NCI-H2081 treated with DMSO at 0.1 percent for 48 hours (cell line): Measurements from ENCODE around the gene UBALD2.
"Not testable (repeated sequence)": the region's sequence is repeated elsewhere in the genome, so short reads cannot be mapped to it uniquely, and the experiment has no call there.

Experiments
- DNase-seq: peaks from one replicate; lab custom pipeline; 2025; lab: John Stamatoyannopoulos, UW

Gene UBALD2

DNA sequence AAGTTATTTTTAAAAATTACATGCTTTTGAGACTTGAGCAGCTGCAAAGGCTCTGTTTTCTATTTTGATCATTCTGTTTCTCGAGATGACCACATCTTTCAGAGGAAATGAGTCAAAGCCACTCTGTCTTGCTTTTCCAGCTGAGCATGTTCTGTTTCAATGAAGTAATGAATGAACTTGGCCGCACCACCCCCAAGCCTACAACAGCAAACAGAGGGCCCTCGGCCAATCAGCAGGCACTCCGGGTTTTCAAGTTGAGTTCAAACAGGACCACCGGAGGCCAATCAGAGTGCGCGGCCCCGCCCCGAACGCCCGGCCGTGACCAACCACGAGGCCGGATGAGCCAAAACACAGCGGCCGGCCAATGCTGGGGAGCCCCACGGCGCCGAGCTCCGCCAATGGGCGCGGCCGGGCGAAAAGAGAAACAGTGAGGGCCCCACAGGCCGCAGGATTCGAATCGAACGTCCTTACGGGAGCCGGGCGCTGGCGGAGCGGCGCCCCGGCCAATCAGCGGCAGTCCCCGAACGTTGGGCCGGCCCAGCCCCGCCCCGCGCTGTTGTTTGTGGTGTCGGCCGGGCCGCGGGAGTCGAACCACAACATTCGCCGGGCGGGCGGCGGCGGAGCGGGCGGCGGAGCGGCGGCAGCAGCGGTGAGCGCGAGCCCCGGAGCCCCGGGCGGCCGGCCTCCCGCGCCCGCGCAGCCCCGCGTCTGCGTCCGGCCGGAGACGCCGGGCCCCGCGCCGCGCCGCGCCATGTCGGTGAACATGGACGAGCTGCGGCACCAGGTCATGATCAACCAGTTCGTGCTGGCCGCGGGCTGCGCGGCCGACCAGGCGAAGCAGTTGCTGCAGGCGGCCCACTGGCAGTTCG lies at the start of gene UBALD2:
Gene UBALD2 (plus strand): TSS at position 594 of the 869 bp plus-strand sequence. CDS start 158 bp downstream, at position 752.
- peak; percentile 98 for DNase-seq

DNA sequence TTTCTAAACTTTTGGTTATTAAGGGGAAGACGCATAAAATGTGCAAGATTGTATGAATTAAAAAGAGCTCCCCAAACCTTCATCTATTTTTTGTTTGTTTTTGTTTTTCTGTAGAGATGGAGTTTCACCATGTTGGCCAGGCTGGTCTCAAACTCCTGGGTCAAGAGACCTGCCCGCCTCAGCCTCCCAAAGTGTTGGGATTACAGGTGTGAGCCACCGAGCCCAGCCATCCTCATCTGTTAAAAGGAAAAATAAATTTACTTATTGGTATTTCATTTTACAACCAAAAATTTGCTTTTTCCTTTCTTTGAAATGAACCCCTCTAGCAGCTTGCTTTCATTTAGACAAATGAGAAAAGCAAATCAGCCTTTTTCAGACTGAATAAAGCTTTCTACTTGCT lies 48.1 kb upstream of the UBALD2 start:
- DNase-seq = no peak

DNA sequence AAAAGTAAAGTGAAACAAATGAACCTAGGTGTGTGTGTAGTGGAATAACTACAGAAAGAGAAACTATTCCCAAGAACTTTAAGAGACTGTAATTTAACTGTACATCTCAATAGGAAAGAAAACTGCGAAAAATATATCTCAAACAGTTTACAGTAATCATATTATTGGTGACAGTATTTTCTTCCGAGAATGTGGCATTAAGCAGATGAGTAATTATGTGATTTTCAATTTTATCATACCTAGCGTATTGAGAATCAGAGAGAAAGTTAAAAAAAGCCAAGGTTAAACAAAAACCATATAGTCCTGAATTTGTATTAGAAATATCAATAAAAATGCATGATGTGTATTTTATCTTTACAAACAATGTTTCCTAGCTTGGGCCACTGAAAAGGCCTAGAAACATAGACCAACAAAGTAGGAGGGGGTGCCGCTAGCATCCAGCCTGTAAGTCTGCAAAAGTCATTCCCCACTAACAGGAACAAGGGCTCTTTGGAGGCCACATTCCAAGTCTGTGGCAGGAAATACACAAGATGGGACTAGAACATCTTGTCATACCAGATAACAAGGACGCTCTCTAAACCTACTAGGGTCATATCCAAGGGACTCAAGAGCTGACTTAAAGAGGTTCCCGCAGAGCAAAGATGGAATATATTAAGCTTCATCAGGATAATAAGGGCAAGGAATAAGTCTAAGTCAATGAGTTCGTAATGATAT lies 45.3 kb upstream of the UBALD2 start:
- no peak for DNase-seq

DNA sequence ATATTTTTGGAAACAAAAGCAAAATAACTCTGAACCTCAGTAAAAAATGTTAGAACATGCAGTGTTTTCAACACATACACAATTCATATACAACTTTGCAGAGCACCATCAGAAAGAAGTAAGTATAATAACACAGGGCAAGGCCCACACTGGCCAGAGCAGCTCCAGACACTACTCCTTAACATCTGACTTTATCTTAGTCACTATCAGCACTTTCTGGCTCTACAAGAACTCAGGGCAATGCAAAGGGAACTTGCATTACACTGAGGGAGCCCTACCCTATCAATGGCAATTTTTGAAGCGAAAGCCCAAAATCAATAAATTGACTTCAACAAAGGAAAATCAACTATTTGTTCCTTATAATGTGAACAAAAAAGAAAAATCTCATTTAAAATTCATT lies 41.3 kb upstream of the UBALD2 start:
- no peak for DNase-seq

DNA sequence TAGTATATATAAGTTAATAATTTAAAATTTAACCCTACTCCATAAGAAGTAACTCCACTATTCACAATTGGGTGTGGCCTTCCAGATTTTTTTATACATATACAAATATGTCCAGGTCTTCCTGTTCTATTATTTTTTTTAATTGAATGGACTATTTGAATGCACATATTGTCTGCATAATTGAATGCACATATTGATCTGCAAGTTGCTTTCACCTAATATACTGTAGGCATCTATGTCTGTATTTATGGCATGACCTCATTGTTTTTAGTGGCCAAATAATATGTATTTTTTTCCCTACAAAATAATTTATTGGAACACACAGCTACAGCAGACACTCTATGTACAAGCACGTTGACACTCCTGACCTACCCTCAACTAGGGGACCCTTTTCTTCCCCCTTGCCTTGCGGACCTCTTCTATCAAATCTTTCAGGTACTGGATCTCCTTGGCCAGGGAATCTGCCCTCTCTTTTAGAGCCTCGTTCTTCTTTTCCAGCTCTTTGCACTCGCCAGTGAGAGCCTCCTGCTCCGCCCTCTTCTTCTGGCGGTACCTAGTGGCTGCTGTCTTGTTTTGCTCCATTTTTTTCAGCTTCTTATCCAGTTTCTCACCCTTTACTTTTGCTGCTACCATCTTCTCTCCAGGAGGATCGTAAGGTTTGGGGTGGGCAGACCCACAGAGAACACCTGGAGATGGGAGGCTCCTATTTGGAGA lies 39.6 kb upstream of the UBALD2 start:
- not testable (repeated sequence) for DNase-seq

DNA sequence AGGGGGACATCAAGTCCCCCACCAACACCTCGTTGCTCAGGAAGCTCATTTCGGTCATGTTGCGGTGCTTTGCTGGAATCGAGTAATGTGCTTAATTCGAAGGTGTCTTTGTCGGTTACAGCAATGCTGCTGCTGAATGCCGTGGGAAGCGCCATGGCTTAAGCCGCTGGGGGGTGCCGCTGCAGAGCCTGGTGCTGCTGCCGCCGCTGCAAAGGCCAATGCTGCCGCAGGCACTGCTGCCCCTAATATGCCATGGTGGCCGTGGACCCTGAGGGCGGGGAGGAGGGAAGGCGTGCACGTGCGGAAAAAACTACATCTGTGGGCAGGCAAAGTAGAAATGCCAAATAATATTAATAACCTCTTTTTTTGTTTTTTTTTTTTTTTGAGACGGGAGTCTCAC lies 38.4 kb upstream of the UBALD2 start:
- not testable (repeated sequence) for DNase-seq

DNA sequence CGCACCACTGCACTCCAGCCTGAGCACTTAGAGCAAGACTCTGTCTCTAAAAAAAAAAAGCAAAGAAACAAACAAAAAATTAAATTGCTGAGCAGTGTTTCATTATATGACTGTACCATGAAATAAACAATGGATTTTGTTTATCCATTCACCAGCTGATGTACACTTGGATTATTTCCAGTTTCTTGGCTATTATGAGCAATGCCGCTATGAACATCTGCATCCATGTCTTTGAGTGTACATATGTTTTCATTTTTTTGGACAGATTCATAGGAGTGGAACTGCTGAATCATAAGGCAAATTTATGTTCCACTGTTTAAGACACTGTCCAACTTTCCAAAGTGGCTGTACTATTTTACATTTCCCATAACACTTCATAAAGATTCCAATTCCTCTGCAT lies 32.8 kb upstream of the UBALD2 start:
- DNase-seq = no peak

DNA sequence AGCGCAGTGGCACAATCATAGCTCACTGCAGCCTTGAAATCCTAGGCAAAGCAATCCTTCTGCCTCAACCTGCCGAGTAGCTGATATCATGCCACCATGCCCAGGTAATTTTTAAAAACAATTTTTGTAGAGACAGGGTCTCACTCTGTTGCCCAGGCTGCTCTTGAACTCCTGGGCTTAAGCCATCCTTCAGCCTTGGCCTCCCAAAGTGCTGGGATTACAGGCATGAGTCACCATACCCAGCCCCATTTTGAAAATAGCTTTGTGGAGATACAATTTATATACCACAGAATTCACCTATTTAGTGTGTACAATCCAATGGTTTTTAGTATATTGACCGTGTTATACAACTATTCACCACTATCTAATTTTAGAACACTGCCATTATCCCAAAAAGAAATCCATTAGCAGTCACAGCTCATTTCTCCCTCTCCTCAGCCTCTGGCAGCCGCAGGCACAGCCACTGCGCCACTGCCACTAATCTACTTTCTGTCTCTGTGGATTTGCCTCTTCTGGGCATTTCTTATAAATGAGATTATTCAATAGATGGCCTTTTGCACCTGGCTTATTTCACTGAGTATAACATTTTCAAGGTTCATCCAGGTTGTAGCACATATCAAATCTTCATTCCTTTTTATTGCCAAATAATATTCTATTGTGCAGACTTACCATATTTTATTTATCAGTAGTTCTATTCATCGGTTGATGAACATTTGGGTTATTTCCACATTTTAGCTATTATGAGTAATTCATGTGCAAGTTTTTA lies 31.4 kb upstream of the UBALD2 start:
- no peak for DNase-seq

DNA sequence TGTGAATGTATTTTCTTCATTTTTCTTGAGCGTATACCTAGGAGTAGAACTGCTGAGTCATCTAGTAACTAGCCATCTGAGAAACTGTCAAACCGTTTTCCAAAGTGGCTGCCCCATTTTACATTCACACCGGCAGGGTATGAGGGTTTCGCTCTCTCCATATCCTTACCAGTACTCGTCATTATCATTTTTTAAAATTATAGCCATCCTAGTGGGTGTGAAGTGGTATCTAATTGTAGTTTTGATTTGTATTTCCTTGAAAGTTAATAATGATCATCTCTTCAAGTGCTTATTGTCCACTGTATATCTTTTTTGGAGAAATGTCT lies 30.8 kb upstream of the UBALD2 start:
- DNase-seq = no peak

DNA sequence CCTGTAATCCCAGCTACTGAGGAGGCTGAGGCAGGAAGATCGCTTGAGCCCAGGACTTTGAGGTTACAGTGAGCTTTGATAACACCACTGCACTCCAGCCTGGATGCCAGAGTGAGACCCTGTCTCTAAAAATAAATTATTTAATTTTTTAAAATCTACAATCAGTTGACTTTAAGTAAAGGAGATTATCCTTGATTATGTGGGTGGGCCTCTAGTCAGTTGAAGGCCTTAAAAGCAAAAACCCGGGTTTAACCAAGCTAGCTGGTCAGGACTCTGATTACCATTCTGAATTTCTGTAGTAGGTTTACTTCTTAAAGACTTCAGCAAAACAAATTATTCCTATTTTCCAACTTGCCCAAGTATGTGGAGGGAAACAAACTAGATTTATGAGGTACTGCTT lies 29.3 kb upstream of the UBALD2 start:
- no peak for DNase-seq

DNA sequence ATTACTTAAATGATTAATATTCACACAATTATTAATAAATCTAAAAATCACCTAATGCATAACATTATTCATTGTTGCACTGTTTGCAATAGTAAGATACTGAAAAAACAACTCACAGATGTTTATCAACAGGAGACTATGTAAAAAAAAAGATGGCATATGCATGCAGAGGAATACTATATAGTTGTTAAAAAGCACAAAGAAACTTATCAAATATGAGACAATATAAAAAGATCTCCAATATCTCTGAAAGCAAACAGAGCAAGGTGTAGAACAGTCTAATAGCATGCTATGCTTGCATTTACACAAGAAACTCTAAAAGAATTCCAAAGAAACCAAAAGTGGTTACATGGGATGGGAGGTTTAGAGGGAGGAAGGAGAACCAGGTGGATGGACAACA lies 28.5 kb upstream of the UBALD2 start:
- no peak for DNase-seq

DNA sequence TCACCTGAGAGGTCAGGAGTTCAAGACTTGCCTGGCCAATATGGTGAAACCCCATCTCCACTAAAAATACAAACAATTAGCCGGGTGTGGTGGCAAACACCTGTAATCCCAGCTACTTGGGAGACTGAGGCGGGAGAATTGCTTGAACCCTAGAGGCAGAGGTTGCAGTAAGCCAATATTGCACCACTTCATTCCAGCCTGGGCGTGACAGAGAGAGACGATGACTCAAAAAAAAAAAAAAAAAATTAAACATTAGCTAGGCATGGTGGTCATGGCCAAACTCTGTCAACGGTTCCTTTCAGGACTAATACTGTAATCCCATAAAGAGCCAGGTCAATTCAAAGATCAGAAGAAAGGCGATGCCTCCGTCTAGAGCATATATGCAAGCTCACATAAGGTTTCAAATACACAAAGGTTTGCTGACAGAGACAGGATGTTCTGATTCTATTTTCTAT lies 27.3 kb upstream of the UBALD2 start:
- no peak for DNase-seq

DNA sequence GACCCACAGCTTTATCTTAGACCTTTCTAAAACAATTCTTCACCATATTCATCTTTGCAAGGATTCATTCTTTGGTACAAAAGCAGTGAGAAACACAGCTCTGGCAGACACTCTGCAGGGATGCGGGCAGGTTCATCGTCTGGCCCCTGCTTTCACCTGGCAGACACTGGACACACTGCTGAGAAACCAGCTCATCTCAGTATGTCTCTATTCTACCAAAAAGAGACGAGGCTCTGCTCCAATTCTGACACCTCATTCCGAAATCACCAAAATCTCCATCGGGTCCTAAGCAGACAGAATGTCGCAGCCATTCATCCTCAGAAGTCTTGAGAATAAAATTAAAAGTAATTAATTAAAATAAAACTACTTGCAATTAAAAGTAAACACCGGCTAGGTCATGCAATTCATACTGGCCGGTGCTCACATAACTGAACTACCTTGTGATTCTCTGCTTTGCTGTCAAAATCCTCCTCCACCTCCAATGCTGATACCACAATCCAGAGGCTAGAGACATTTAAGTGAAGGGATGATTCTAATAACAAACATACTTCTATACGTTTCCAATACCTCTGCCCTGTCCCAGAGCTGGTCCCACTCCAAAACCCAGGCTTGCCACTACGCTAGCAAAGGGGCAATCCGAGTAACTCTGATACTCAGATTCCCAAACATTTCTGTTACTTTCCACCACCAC lies 26.2 kb upstream of the UBALD2 start:
- no peak for DNase-seq

DNA sequence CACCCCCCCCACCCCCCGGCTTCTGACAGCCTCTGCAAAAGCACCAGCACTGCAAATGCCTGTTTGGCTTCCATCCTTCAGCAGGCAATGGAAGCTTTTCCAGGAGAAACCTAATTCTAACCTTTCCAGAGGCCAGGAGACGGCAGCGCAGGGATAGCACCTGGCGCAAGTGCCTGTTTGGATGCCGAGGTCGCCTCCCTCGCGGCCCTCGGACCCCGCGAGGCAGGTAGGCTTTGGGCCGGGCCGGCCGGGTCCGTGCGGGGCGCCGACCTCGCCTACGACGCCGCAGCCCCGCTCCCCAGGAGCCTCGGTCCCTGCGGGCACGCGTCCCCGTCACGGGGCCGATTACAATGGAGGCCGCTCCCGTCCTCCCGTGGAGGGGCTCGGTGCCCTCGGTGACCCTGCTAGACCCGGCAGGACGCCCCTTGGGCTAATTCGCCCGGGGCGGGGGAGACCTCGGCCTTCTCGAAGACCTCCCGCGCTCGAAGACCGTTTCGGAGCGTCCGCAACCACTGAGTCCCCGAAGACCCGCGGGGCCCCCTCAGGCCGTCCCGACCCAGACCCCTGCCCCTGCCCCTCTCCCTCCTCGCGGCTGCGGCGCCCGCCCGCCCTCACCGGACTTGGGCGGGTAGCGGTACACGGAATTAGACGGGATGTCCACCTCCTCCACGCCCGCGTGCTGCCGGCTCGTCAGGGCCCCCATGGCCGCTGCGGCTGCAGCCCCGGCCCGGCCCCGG lies 25.4 kb upstream of the UBALD2 start:
- no peak for DNase-seq

DNA sequence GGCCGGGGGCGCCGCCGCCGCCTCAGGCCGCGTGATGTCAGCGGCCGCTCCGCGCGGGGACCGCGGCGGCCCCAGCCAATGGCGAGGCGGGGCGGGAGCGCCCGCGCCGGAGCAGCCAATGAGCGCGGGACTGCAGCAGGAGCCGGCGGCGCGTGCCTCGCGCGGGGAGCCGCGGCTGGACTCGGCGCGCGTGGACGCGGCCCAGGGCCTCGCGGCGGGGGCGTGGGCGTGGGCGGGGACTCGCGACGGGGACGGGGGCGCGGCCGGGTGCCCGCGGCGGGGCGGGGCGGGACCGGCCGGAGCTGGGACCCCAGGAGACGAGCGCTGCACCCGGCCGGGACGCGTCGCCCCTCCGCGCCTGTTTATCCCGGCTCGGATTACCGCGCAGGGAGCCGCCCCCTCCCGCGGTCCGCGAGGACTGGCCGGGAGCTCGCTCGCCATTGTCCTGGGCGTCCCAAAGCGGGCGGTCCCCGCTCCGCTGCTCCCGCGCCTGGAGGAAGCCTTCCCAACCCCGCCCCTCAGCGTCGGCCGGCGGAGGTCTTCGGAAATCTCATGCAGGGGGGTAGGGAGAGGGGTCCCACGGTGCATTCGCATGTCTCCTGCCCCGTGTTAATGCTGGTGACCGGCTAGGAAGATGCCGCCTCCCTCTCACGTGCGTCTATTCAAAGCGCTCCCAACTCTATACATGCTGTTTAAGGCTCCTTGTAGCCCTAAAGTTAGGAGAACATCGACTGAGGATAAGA lies 24.5 kb upstream of the UBALD2 start, which contains the start of gene RNF157:
Gene RNF157 (minus strand): TSS at position 33 of the 743 bp plus-strand sequence. CDS start 253 bp downstream, outside the sequence.
- DNase-seq = no peak

DNA sequence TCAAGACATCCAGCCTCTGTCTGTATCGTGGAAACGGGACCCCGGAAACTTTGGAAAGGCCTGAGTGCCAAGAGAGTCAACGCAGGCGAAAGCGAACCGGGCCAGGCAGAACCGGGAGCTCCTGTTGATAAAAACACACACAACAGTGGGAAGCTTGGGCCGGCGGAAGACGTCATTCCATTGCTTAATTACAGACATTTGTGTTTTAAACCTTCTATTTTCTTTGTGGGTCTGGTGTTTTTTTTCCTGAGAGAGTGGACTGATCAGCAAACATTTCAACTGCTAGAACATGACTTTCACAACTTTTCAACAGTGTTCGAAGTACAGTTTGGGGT lies 24.0 kb upstream of the UBALD2 start:
- DNase-seq = no peak

DNA sequence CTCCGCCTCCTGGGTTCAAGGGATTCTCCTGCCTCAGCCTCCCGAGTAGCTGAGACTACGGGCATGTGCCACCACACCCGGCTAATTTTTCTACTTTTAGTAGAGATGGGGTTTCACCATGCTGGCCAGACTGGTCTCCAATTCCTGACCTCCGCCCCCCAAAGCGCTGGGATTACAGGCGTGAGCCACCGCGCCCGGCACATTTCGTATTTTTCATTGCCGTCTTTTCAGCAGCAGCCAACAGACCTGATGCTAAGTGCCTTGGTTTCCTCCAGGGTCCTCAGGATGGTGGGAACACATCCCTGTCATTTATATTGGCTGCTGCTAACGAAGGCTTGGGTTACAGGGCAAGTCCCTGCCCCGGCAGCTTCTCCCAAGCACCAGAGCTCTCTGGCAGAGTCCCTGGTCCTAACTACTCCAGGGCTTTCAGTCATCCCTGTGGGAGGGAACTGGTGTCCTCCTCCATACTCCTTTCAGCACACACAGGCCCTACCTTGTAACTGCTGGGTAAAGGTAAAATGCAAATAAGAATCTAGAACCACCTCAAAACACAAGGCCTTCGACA lies 23.4 kb upstream of the UBALD2 start:
- no peak for DNase-seq

DNA sequence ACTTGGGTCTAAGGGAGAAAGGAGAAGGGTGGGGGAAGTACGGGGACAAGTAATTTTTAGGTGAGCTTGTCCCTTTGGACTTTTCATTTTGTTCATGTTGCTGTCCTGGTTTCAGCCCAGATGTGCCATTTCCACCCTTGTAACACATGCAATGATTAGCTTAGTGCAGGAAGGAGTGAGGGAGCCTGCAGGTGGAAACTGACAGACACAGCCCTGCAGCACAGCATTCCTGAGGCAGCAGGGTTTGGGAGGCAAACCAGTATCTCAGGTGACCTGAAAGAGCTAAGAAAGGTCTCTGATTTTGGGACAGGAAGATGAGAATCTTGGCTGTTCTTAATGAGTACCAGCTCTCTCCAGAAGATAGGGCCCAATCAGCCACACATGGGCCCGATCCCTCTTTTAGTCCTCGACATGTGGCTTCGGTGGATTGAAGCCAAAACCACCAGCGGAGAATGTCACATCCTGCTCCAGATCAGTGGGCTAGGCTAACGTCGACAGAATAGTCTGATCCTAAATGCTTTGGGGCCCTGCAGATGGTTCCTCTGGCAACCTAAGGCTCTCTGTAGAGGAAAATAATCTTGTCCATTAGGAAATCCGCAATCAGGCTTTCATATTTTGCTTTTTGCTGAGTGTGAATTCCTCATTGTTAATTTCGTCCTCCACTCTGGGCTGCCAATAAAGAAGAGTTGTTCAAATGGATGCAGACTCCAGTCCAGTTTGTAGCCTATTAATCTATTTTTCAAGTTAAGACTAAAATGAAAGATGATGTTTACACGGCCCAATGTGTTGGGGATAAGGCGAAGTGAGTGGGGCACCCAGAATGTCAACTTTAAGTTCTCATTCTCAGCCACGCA lies 21.1 kb upstream of the UBALD2 start:
- no peak for DNase-seq

DNA sequence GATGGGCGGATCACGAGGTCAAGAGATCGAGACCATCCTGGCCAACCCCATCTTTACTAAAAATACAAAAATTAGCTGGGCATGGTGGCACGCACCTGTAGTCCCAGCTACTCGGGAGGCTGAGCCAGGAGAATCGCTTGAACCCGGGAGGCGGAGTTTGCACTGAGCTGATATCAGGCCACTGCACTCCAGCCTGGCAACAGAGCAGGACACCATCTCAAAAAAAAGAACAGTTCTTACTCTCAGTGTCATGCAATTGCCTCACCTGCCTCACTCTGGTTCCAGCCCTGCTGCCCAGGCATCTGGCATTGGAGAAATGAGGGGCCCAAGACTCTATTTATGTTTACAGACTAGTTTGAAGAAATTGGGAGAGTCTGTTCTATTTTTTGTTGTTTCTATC lies 20.4 kb upstream of the UBALD2 start:
- DNase-seq = not testable (repeated sequence)
